ENCODE data around the gene MAN1B1.
"Not testable (repeated sequence)": the region's sequence is repeated elsewhere in the genome, so short reads cannot be mapped to it uniquely, and the experiment has no call there.

MAN1B1 gene

DNA sequence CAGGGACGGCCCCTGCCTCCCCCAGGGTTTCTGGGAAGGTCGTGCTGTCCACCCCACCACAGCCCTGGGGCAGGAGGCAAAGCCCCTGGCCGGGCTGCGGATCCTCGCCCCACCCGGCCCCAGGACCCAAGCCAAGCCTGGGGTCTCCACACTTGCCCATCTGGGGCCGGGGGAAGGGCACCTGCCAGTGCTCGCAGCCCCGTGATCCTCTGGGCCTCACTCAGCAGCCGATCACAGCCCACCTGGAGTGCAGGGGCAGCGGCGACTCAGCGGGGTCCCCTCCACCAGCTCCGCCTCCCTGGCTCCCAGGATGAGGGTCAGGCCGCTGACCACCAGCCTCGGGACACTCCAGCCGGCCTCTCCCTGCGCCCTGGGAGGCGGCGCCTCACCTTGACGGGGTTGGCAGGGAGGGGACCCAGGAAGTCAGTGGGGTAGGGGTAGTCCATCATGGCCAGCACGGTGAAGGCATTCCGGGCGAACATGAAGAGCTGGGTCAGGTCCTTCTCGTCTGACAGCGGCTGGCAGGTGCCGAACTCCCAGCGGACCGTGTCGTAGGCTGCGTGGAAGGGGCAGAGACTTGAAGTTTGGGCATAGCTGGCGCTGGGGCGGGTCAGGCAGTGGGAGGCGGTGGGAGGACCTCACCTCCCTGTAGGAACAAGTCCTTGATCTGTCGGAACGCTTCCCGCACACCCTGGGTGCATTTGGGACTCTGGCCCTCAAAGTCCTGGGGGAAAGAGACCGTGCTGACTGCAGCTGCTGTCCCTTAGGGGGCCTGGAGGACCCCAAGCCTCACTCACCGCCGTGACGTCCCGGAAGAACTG lies 26.0 kb downstream of the MAN1B1 start:
- H3K36me3 ChIP-seq (ENCODE audit: insufficient read depth, low read length), result peaks cover 31% of the 10 kb centered on the region
- H3K4me1 ChIP-seq (ENCODE audit: control insufficient read depth, insufficient read depth, low read length), result peaks cover 7% of the 10 kb centered on the region
- no peak overlapping the region for H3K9ac ChIP-seq (ENCODE audit: low read depth, low read length)
- H3K27me3 ChIP-seq (ENCODE audit: control insufficient read depth, insufficient read depth, low read length), result no peaks in the 10 kb centered on the region
- no peak overlapping the region for H3K4me2 ChIP-seq (ENCODE audit: low read length)
- H3K9me3 ChIP-seq (replicated peaks; ENCODE audit: low read length), result no peaks in the 10 kb centered on the region
- H3K4me3 ChIP-seq (ENCODE audit: low read length), result no peak overlapping the region

DNA sequence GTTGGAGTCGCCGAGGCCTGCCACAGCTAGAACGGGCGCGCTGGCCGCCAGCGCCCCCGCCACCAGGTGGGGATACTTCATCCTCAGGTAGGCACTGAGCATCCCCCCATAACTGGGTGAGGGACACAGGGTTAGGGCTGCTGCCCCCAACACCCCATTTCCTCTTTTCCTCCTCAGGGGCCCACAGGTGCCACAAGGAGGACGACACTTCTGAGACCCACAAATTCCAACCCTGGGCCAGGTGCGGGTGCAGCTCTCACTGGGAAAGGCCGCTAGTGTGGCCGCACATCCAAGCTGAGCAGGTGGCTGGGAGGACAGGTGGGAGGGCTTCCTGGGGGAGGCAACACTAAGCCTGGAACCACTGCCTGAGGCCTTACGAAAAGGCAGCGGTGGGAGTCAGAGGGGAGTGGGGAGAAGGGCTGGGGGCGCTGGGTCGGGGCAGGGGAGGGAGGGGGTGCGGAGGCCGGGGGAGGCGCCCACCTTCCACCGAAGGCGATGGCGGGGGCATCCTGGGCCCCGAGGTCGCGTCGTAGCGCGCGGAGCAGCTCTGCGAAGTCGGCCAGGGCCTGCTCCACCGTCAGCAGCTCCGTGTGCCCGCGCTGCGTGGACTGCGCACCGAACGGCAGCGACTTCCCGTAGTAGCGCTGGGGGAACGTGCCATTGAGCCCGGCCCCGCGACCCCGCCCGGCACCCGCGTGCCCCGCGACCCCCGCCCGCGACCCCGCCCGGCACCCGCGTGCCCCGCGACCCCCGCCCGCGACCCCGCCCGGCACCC lies 26.8 kb downstream of the MAN1B1 start:
- H3K9me3 ChIP-seq (replicated peaks; ENCODE audit: low read length), result no peaks in the 10 kb centered on the region
- peak overlapping the region; percentile 45 for H3K4me3 ChIP-seq (ENCODE audit: low read length)
- H3K36me3 ChIP-seq (ENCODE audit: insufficient read depth, low read length), result peaks cover 23% of the 10 kb centered on the region
- peak overlapping the region; percentile 47 for H3K4me2 ChIP-seq (ENCODE audit: low read length)
- no peaks in the 10 kb centered on the region for H3K27me3 ChIP-seq (ENCODE audit: control insufficient read depth, insufficient read depth, low read length)
- H3K4me1 ChIP-seq (ENCODE audit: control insufficient read depth, insufficient read depth, low read length), result peaks cover 7% of the 10 kb centered on the region
- no peak overlapping the region for H3K9ac ChIP-seq (ENCODE audit: low read depth, low read length)

DNA sequence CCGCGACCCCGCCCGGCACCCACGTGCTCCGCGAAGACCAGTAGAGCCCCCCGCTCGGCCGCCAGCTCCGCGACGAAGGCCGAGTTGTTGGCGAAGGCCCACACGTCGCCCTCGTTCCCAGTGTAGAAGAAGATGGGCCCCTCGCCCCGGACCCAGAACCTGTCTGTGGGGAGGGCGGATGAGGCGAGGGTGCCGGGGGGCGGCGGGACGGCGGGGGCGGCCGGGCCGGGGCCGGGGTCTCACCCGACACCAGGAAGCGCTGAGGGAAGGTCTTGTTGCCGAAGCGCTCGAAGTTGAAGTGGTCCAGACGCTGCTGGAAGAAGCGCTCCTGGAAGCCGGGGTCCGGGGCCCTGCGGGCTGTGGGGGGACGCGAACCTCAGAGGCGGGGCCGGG lies 27.4 kb downstream of the MAN1B1 start:
- peak overlapping the region; percentile 71 for H3K4me3 ChIP-seq (ENCODE audit: low read length)
- no peaks in the 10 kb centered on the region for H3K9me3 ChIP-seq (replicated peaks; ENCODE audit: low read length)
- H3K27me3 ChIP-seq (ENCODE audit: control insufficient read depth, insufficient read depth, low read length), result no peaks in the 10 kb centered on the region
- H3K9ac ChIP-seq (ENCODE audit: low read depth, low read length), result peak overlapping the region; percentile 50
- H3K36me3 ChIP-seq (ENCODE audit: insufficient read depth, low read length), result peaks cover 17% of the 10 kb centered on the region
- H3K4me2 ChIP-seq (ENCODE audit: low read length), result peak overlapping the region; percentile 89
- peaks cover 7% of the 10 kb centered on the region for H3K4me1 ChIP-seq (ENCODE audit: control insufficient read depth, insufficient read depth, low read length)

DNA sequence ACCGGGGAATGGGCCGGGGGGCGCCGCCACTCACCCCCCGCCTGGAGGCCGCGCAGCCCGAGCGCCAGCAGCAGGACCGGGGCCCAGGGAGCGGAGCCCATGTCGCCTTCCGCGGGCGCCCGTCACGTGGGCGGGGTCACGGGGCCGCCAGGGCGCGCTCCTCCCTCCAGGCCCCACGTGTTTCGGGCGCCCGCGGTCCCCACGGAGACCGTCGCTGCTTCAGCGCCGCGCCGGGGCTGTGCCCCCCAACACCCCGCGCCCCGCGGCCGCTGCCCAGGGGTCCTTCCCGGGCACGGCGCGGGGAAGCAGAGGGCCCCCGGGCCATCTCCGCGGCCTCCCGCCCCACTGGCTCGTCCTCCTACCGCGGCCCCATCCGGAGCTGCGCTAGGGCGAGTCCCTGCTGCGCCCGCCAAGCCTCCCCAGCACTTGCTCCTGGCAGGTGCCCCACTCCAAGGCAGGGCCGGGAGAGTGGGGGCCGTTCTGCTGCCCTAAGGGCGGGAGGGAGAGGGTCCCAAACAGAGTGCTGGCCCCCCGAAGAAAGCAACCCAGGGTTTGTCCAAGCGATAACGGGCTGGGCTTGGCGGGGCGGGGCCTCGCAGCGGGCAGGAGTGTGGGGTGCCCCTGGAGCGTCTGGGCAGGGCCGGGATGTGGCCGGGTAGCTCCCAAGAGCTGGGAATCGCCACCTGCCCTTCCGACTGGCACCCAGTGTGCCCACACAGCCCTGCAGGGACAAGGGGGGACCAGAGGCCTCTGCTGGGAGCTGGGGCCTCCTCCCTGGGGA lies 28.0 kb downstream of the MAN1B1 start, which contains the start of gene DPP7:
TSS of gene DPP7 (minus strand) at position 121 of the 781 bp plus-strand sequence. CDS start at position 101, 20 bp downstream.
- peaks cover 7% of the 10 kb centered on the region for H3K4me1 ChIP-seq (ENCODE audit: control insufficient read depth, insufficient read depth, low read length)
- peak within 1 kb of the TSS; percentile 89 for H3K4me2 ChIP-seq (ENCODE audit: low read length)
- H3K9me3 ChIP-seq (replicated peaks; ENCODE audit: low read length), result no peaks in the 10 kb centered on the region
- H3K27me3 ChIP-seq (ENCODE audit: control insufficient read depth, insufficient read depth, low read length), result no peaks in the 10 kb centered on the region
- H3K36me3 ChIP-seq (ENCODE audit: insufficient read depth, low read length), result peaks cover 11% of the 10 kb centered on the region
- H3K4me3 ChIP-seq (ENCODE audit: low read length), result peak within 1 kb of the TSS; percentile 71
- H3K9ac ChIP-seq (ENCODE audit: low read depth, low read length), result peak within 1 kb of the TSS; percentile 50

DNA sequence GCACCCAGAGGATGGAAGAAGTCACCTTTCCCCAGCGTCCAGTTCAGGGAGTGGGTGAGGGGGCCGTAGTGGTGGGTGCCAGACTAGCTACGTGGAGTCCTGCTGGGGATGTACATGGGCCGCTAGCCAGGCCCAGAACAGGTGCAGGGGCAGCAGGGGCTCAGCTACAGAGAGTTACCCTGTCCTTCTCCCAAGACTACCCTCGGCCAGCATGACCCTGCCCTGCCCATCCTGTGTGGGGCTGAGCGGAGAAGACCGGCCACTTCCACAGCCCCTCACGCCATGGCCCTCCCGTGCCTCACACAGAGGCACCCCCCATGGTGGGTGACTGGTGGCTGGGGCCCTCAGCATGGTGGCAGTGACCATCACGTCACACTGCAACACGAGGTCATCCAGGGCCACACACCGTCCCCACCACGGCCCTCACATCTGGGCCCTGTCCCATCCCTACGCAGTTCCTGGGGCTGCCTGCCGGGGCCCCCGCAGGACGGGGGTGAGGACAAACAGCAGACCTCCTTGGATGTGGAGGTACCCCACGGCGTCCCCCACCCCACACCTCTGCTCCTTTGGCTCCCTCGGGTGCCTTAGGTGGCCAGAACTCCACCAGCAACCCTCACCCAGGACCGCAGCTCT lies 28.7 kb downstream of the MAN1B1 start:
- H3K9ac ChIP-seq (ENCODE audit: low read depth, low read length), result no peak overlapping the region
- H3K4me3 ChIP-seq (ENCODE audit: low read length), result no peak overlapping the region
- no peaks in the 10 kb centered on the region for H3K27me3 ChIP-seq (ENCODE audit: control insufficient read depth, insufficient read depth, low read length)
- H3K36me3 ChIP-seq (ENCODE audit: insufficient read depth, low read length), result peaks cover 7% of the 10 kb centered on the region
- peak overlapping the region; percentile 89 for H3K4me2 ChIP-seq (ENCODE audit: low read length)
- no peaks in the 10 kb centered on the region for H3K9me3 ChIP-seq (replicated peaks; ENCODE audit: low read length)
- H3K4me1 ChIP-seq (ENCODE audit: control insufficient read depth, insufficient read depth, low read length), result peaks cover 7% of the 10 kb centered on the region

DNA sequence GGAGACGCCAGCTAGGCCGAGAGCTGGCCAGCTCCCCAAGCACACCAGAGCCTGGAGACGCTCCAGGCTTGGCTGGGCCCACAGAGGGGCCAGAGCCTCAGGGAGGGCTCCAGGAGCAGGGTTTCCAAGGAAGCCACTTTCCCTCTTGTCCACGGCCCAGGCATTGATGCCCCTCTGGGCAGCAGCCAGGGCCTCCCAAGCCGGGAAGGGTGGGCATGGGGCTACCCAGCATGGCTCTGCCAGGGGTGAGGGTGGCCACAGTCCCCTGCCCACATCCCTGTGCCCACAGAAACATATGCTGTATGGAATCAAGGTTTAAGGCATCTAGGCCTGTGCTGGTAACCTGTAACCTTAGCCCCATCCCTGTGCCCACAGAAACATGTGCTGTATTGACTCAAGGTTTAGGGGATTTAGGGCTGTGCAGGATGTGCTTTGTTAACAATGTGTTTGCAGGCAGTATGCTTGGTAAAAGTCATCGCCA lies 29.3 kb downstream of the MAN1B1 start:
- Histone ChIP-seq H3K4me2 (ENCODE audit: low read length) (no peak overlapping the region), H3K36me3 (ENCODE audit: insufficient read depth, low read length) (peaks cover 7% of the 10 kb centered on the region), H3K4me1 (ENCODE audit: control insufficient read depth, insufficient read depth, low read length) (peaks cover 7% of the 10 kb centered on the region), H3K9me3 (replicated peaks; ENCODE audit: low read length) (no peaks in the 10 kb centered on the region), H3K9ac (ENCODE audit: low read depth, low read length) (no peak overlapping the region), H3K27me3 (ENCODE audit: control insufficient read depth, insufficient read depth, low read length) (no peaks in the 10 kb centered on the region), H3K4me3 (ENCODE audit: low read length) (no peak overlapping the region)

DNA sequence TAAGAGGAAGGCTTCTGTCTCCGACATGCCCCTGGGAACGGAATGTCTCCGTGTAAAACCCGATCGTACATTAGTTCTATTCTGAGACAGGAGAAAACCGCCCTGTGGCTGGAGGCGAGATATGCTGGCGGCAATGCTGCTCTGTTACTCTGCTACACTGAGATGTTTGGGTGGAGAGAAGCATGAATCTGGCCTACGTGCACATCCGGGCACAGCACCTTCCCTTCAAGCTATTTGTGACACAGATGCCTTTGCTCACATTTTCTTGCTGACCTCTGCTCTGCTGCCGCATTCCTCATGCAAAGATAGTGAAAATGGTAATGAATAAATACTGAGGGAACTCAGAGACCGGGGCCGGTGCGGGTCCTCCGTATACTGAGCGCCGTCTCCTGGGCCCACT lies 29.9 kb downstream of the MAN1B1 start:
- Histone ChIP-seq H3K9me3 (replicated peaks; ENCODE audit: low read length) (no peaks in the 10 kb centered on the region), H3K27me3 (ENCODE audit: control insufficient read depth, insufficient read depth, low read length) (no peaks in the 10 kb centered on the region), H3K9ac (ENCODE audit: low read depth, low read length) (no peak overlapping the region), H3K4me1 (ENCODE audit: control insufficient read depth, insufficient read depth, low read length) (peaks cover 7% of the 10 kb centered on the region), H3K36me3 (ENCODE audit: insufficient read depth, low read length) (peaks cover 7% of the 10 kb centered on the region), H3K4me3 (ENCODE audit: low read length) (no peak overlapping the region), H3K4me2 (ENCODE audit: low read length) (no peak overlapping the region)

DNA sequence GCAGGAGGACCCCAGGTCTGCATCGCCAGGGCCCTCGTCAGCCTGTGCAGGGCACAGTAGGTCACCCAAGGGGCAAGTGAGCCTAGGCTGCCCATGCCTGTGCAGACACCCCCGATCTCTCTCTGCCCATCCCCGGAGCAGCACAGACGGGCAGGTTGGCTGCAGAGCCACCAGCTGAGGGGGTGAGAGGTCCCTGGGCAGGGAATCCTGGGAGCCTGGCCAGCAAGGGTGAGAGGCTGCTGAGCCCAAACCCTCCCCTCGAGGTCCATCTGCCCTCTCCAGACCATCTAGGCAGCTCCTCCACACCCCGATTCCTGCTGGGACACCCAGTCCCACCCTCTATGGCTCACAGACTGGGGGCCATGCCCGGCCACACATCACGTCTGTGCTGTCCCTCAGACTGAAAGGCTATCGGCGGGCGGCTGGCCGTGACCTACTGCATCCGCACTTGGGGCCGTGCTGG lies 30.5 kb downstream of the MAN1B1 start:
- Histone ChIP-seq H3K4me1 (ENCODE audit: control insufficient read depth, insufficient read depth, low read length) (peaks cover 7% of the 10 kb centered on the region), H3K9me3 (replicated peaks; ENCODE audit: low read length) (no peaks in the 10 kb centered on the region), H3K27me3 (ENCODE audit: control insufficient read depth, insufficient read depth, low read length) (no peaks in the 10 kb centered on the region), H3K4me2 (ENCODE audit: low read length) (no peak overlapping the region), H3K4me3 (ENCODE audit: low read length) (no peak overlapping the region), H3K9ac (ENCODE audit: low read depth, low read length) (no peak overlapping the region), H3K36me3 (ENCODE audit: insufficient read depth, low read length) (peaks cover 7% of the 10 kb centered on the region)

DNA sequence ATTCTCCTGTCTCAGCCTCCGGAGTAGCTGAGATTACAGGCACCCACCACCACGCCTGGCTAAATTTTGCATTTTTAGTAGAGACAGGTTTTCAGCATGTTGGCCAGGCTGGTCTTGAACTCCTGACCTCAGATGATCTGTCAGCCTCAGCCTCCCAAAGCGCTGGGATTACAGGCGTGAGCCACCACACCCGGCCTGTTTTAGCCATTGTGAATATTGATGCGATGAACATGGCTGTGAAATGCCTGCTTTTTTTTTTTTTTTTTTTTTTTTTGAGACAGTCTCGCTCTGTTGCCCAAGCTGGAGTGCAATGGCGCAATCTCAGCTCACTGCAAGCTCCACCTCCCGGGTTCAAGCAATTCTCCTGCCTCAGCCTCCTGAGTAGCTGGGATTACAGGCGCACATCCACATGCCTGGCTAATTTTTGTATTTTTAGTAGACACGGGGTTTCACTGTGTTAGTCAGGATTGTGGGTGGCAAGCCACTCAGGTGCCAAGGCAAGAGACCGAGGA lies 31.4 kb downstream of the MAN1B1 start:
- not testable (repeated sequence) for H3K36me3 ChIP-seq (ENCODE audit: insufficient read depth, low read length); H3K9ac ChIP-seq (ENCODE audit: low read depth, low read length); H3K27me3 ChIP-seq (ENCODE audit: control insufficient read depth, insufficient read depth, low read length)

DNA sequence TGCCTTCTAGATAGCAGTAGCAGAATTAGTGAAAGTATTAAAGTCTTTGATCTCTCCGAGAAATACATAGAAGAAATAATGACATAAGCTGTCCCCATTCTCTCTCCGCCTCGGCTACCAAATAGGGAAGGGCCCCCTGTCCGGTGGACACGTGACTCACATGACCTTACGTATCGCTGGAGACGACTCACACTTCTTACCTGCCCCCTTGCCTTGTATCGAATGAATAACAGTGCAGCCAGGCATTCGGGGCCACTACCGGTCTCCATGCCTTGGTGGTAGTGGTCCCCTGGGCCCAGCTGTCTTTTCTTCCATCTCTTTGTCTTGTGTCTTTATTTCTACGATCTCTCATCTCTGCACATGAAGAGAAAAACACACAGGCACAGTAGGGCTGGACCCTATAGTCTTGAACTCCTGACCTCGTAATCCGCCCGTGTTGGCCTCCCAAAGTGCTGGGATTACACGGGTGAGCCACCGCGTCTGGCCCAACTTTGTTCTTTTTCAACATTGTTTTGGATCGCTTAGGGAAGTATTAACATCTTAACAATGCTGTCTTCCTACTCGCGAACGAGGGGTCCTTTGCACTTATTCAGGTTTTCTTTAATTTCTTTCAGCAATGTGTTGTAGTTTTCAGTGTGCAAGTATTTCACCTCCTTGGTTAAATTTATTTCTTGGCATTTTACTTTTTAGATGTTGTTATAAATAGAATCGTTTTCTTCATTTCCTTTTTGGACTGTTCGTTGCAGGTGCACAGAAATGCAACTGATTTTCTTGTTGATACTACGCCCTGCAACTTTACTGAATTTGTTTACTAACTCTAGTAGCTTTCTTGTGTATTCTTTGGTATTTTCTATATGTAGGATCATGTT lies 35.4 kb downstream of the MAN1B1 start:
- not testable (repeated sequence) for H3K9ac ChIP-seq (ENCODE audit: low read depth, low read length); H3K4me3 ChIP-seq (ENCODE audit: low read length)

More for the DNA sequence above, 31.4 kb downstream of the MAN1B1 start:
- not testable (repeated sequence) for H3K4me2 ChIP-seq (ENCODE audit: low read length); H3K4me1 ChIP-seq (ENCODE audit: control insufficient read depth, insufficient read depth, low read length); H3K9me3 ChIP-seq (replicated peaks; ENCODE audit: low read length); H3K4me3 ChIP-seq (ENCODE audit: low read length)

More for the DNA sequence above, 35.4 kb downstream of the MAN1B1 start:
- H3K36me3 ChIP-seq (ENCODE audit: insufficient read depth, low read length); H3K9me3 ChIP-seq (replicated peaks; ENCODE audit: low read length); H3K4me1 ChIP-seq (ENCODE audit: control insufficient read depth, insufficient read depth, low read length); H3K4me2 ChIP-seq (ENCODE audit: low read length); H3K27me3 ChIP-seq (ENCODE audit: control insufficient read depth, insufficient read depth, low read length): not testable (repeated sequence)
